ENCODE measurements around the gene SKI.
"Not testable (repeated sequence)": the region's sequence is repeated elsewhere in the genome, so short reads cannot be mapped to it uniquely, and the experiment has no call there.

The SKI gene

DNA sequence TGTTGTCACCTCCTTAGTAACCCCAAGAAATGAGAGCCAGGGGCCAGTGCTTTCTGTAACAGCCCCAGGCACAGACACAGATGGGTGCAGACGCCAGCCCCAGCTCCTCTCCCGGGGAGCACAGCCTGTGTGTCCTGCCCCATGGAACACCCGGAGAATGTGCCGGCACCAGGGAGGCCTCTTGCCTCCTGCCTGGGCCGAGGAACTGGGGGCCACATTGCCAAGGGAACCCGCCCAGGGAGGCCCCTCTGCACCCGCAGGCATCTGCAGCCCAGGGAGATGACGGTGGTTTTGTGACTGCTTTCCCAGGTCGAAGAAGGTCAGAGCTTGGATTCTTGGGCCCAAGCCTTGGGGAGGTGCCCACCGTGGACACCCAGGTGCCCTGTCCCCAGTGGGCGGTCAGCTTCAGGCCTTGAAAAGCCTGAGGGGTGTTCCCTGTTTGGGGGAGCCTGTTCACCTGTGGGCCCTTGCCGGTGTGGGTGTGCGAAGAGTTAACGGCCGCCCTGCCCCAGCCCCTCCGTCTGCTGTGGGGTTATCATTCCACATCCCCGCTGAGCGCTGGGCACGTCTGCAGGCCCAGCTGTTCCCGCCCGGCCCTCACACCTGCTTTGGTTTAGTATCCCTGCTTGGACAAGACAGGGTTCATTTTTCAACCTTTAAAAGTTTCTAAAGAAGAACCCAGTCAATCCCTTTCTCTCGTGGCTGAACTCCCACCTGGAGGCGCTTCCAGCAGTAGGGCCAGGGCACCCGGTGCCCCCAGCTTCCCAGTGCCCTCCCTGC is 100.7 kb downstream of the SKI start:
- DNase-seq: no peak

DNA sequence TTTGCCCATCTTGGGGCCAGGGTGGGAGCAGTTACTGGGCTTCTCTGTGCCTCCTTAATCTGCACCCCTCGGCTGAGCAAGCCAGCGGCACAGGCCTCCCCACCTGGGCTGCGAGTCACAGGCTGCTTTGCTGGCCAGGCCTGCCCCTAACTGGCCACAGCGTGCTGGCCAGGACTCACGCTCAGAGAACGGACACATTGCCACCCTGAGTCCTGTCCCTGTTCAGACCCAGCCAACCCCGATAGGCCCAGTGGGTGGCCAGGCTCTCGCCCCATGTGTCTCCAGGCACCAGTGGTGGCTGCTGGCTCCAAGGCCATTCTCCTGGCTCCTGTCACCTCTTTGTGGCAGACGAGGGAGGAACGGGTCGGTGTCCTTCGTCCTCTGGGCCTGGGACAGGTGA is 101.9 kb downstream of the SKI start:
- DNase-seq: no peak

DNA sequence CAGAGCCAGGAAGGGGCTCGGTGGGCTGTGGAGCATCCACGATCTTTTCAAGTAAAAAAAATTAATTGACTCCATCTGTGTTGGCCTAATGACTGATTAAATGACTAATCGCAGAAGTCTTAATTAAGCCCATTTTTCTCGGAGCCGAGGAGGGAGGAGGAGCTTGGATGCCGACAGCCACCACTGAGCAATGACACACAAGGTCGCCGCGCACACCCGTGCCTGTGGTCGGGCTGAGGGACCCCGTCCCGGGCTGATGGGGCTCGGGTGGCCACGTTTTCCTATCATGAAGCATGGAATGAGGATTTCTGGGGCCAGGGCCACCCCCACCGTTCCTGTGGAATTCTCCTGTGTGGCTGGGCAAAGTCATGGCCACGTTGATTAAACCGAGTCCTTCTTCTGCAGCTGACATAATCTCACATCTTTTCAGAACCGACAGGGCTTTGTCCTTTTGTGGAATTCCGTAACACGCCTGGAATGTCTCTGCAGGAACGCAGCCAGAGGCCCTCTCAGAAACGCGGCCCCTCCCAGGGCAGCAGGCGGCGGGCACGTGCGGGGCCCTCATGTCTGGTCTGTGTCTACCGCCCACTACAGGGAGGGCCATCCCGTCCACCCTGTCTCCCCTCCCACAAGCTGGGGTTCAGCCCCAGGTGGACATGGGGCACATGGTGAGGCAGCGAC is 102.5 kb downstream of the SKI start:
- peak; percentile 95 for DNase-seq

DNA sequence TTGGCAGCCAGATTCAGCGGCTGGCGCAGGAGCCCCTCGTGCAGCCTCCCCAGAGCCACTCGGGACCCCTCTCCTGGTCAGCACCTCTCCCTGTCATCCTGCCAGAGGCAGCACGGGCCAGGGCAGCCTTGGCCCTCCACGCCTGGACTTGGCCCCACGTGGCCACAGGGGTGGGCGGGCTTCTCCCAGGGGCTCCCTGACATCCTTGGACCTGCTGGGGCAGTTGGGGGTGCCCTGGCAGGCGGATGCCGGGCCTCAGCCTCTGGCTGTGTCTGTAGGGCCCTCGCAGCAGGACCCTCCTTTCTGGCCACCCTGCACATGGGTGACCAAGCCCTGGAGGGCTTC is 103.1 kb downstream of the SKI start:
- no peak for DNase-seq

DNA sequence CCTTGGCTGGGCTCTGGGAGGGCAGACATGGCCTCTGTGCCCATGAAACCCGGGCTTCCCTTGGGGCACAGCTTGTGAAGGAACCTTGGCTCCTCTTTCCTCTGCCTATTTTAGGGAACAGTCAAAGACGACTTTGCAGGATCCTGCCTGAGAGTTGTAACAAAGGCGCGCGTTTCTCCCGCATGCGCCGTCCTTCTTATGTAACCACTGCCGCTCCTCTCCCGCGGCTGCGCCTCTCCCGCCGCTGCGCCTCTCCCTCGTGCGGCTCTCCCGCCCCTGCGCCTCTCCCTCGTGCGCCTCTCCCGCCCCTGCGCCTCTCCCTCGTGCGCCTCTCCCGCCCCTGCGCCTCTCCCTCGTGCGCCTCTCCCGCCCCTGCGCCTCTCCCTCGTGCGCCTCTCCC is 103.5 kb downstream of the SKI start:
- not testable (repeated sequence) for DNase-seq

DNA sequence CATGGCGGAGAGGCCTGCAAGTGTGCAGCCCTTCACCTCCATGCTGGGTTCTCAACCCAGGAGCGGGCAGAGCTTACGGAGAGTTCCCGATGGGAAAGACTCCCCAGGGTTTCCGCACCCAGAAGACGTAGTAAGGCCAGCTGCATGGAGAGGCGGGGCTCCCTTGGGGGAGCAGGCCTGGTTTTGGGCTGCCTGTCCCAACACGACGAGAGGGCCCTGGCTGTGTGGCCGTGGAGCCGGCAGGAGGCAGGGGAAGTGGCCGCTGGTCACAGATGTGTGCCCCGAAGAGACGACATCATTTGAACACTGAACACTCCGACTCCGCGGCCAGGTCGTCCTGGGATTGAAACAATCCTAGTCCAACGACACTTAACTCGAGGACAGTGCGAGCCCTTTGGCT is 106.2 kb downstream of the SKI start:
- DNase-seq: no peak

DNA sequence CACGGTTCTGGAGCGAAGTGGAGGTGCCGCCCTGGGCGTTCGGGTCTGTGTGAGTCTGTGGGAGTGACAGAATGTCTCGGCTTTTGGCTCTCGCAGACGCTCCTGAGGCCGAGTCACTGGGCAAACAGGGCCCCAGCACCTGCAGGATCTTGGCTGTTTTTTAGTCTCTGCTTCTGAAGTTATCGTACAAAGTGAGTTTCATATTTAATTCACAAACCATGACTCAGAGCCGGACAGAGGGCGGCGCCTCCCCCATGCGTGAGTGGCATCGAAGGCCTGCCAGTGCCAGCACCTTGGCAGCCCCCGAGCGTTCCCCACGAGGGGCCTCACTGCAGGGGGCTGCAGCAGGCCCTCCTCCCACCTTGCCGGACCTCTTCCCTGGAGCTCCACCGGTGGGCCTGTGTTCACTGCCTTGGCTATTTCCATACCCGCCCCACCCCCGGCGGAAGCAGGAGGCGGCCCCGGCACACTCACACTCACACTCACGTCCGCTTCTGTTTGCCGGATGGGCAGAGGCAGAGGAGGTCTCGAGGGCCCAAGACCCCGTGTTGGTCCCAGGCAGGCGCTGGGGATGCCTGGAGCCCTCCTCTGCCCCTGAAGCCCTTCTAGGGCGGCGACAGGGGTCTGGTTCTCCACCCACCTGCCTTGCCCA is 106.9 kb downstream of the SKI start:
- DNase-seq: no peak

DNA sequence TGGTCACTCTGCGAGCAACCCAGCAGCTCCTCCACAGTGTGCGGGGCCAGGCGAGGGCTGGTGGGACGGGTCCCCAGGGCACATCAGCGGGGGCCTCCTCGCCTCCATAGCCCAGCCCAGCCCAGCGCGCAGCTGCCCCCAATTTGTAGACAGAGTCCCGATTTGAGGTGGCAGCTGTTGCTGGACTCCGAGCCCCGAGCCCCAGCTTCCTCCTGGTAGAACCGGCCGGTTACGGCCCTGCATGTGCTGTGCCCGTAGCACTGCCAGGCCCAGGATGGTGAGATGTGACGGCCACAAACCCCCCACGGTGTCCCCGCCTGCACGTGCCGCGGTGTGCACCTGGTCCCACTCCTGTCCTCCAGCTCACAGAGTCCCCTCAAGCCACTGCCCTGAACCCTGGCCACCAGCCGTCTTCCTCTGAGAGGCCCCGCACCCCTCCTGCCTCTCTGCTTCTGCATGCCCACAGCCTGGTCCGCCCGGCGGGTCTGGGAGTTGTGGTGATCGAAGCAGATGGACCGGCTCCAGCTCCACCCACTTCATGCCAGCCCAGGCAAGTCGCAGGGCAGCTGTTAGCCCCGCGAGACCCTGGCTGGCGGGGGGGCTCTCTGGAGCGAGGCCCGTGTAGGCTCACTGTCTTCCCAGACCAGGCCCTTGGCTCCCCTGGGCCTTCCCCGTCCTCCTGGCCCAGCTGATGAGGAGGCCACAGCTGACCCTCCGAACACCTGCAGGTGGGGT is 107.8 kb downstream of the SKI start:
- DNase-seq: no peak

DNA sequence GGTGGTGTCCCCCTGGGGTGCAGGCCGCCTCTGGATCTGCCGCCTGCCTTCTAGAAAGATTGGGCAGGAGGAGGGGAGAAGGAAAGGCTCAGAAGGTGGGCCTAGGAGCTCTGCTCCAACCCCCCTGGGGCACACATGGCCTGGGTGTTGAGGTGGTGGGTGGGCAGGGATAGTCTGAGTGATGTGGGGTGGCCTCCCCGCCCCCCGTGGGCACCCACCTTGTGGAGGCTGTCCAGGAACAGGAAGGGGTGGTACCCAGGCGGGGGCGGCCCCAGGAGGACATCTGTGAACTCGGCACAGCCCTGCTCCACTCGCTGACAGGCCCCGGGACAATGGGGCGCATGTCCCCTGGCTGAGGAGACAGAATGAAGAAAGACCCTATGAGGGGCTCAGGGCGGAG is 108.4 kb downstream of the SKI start:
- DNase-seq: no peak

DNA sequence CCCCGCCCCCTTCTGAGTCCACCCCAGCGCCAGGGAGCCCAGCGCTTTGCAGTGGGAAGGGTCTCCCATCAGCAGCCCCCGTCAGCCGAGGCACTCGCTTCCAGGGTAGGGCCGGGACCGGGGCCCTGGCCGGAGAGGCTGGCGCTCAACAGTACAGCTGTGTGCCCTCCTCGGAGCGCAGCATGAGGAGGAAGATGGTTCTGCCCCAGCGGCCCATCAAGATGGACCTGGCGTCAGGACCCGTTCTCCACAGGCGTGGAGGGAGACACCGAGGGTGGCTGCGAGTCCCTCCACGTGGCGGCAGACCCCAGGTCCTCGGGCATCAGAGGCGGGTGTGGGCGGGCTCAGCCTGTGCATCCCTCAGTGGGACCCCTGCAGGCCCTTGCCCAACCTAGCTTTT is 109.0 kb downstream of the SKI start:
- no peak for DNase-seq

DNA sequence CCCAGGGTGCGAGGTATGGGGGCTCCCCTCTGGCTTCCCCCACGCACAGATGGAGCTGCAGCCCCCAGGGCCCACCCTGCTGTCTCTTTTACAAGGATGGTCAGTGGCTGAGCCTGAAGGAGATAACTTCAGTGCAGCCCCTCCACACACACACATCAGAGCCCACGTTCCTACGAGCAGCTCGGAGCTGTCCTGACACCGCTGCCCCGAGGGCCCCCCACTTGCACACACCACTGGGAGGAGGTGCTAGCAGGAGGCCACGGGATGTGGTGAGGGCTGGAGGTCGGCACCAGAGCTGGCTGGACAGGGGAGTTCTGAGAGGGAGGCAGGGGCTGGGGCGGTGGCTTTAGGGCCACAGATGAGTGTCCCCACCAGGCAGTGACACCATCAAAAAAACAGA is 109.4 kb downstream of the SKI start:
- no peak for DNase-seq

DNA sequence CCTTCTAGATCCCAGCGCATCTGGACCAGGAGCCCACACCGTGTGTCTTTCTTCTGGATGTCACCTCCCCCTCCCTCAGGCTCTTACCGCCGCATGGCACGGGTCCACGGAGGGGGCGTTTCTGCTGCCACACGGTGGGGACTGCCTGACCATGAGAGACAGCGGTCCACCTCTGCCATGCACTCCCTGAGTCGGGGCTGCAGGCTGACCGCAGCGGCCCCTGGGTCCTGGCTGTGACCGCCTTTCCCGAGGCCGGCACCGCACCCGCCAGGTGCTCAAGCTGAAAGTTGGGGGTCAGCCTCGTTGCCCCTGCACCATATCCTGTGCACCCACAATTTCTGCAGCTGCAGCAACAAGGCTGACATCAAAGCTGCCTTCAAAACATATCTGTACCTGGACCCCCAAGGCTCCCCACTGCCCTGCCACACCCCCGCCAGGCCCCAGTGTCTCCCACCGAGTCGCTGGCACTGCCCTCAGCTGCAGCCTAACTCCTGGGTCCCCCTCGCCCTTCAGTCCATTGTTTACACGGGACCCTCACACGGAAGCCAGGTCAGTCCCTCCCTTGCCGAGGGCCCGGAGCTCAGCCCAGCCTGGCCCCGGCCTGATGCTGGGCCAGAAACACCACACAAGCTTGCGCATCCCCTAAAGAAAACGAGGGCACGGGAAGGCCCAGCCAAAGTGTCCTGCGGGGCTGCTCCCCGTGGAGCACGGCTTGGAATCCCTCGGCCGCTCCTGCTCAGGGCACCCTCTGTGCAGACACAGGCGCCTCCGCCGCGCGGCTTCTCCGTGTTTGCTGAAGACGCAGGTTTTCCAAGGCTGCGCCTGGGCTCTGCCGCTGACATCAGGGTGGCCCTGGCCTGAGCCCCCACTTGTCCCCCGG is 111.3 kb downstream of the SKI start:
- no peak for DNase-seq

DNA sequence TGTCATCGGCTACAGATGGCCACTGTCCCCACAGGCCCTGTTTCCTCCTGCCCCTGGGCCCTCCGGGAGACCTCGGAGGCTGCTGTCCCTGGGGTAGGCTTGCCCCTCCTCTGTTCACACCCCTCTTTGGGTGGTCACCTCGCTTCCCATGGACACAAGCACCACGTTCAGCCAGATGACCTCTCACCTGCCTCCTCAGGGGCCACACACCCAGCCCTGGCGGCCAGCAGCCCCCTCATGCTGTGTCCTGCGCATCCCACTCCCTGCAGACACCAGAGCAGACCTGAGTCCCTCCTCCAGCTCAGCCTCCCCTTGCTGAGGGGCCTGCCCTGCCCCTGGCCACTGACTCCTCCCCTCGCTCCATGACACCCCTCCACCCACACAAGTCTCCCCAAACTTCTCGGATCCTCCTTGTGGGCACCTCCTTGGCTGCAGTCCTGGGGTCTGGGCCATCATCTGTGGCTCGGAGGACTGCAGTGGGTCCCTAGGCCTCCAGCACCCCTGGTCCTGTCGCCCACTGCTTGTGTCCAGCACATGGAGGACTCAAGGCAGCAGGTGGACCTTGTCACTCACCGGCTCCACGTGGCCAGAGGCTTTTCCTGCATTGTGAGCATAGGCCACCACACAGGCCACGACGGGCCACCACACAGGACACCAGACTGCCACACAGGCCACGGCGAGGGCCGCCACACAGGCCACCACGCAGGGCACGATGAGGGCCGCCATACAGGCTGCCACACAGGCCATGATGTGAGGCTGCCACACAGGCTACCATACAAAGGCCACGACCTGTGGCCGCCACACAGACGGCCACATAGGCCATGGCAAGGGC is 112.2 kb downstream of the SKI start:
- no peak for DNase-seq

DNA sequence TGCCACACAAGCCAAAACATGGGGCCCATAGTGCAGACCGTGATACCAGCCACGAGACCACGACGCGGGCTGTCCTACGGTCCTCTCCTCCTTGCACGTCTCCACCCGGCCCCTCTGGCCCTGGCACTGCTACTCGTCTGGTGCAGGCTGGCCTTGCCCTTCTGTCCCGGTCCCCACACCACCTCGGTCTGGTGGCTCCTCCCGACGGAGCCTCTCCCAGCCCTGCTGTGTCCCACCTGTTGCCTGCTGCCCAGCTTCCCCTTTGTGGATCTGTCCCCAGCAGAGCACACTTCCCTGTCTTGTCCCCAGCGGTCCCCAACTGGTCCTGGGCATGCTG is 112.8 kb downstream of the SKI start:
- DNase-seq: no peak

DNA sequence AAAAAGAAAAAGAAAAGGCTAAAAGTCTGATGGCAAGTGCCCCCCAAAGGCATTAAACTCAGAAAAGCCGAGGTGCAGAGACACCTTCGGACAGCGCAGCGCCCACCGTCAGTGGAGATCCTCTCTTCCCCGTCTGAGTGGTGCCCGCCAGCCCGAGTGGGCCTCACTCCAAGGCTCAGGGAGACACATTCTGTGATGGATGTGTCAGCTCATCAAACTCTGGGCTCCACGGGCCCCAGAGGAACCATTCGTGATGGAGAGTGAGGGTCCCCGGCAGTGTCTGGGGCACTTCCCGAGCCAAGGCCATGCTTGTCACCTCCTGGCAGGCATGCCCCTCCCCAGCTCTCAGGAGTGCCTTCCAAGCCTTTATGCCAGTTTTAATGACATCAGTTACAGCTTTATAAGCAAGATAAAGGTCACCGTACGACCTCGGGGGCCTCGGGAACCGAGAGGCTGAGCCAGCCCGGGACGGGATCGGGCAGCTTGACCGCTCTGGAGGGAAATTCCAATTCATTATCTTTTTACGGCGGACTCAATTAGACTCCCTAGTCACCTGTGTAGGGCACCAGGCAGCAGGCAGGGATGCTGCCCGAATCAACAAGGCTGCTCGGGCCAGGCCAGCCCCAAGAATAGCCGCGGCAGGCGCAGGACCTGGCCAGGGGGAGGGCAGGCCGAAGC is 113.7 kb downstream of the SKI start:
- no peak for DNase-seq

DNA sequence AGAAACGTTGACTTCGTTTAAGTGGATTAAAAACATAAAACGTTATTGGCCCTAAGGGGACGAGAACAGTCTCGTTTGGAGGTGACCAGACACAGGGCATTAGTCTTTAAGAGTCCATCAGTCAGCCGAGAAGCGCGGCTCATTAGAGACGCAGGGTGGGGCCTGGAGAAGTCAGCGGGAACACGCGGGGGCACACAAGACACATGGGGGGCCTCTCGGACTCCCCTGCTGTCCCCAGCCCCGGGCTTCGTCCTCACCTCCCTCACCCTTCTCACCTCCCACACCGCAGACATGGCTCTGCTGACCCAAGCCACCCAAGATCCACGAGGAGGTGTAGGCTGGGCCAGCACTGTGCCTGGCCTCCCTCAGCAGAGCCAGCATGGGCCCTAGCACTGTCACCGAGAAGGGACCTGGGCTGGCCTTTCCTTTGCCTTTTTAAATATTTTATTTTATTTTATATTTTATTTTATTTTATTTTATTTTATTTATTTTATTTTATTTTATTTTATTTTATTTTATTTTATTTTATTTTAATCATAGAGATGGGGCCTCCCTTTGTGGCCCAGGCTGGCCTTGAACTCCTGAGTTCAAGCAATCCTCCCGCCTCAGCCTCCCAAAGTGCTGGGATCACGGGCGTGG is 114.4 kb downstream of the SKI start:
- no peak for DNase-seq

DNA sequence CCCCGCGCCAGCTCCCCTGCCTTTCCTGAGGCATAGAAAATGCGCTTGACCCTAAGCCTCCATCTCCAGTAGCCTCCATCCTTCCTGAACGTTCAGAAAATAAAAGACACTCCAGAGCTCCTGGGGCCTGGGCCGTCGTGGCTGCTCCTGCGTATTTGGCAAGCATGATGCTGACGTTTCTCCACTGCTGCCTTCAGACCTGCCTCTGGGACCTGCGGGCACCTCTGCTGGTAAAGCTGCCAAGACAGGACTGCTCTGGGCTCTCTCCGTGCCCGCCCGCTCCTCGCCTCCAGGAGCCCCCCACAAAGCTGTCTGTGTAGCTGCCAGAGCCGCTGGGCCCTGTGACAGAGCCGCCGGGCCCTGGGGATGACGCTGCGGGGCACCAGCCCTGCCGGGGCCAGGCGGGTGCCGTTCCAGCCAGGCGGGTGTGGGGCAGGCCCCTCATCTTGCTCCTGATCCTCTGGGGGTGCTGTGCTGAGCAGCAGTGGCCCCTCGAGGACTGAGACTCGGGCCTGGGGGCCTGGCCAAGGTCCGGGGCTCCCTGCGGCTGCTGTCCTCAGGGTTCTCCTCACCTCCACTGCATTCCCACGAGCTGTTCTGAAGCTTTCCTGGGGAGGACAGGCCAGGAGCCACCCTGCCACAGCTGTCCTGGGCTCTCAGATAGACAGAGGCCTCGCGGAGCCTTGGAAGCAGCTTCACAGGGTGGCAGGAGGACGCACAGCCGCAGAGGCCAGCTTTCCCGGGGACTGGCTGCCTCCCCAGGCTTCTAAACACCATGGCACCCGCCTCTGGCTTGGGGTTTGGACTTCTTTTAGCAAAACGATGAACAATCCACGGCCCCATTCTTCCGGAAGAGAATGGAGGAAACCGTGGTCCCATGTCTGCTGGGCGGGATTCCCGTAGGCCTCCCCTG is 115.2 kb downstream of the SKI start:
- DNase-seq: no peak

DNA sequence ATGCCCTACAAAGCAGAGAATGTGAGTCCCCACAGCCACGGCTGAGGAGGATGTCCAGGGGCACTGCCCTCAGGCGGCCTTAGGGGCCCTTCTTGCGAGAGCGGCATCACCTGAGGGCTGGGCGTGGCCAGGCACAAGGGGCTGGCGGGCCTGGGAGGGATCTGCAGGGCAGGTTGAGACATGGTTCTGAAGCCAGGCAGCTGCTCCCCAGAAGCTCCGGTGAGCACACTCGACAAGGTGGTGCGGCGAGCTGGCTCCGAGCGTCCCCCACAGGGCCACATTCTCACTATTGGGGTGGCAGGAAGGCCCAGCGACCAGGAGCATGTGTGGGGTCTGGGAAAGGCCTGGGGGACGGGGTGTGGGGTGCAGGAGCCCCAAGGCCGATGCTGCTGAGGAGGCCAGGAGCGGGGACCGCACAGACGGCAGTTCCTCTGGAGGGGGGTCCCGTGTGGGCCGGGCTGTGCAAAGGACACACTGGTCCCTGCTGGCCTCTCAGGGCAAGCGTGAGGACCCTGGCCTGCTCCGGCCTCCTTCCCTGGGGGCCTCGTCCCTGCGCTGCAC is 116.1 kb downstream of the SKI start:
- DNase-seq: no peak

DNA sequence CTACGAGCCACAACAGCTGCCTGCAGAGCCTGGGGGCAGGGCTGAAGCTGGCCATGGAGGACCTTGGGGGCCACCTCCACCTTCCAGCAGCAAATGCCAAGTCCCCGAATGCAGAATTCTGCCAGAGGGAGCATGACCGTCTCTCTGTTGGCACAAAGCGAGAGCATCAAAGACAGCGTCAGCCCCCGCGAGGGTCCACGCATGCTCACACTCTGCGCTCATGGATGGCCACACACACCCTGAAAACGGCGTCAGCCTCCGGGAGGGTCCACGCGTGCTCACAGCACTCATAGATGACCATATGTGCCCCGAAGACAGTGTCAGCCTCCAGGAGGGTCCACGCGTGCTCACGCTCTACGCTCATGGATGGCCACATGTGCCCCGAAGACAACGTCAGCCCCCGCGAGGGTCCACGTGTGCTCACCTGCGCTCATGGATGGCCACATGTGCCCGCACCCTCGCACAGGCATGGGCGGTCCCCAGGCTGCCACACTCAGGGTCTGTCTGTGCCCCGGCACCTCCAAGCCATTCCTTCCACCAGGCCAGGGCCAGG is 116.7 kb downstream of the SKI start:
- no peak for DNase-seq

Measured in fibroblast of skin of right biceps (primary cell).